ENCODE data around the gene AK8.

The AK8 gene

GRCh38 chr9:132769906-132770769 is 107.9 kb downstream of the AK8 start:
- DNase-seq: peak; percentile 65 to 69

GRCh38 chr9:132768932-132769905 is 108.9 kb downstream of the AK8 start:
- peak; percentile 66 to 70 for DNase-seq

- DNase-seq: no peak
Measured at GRCh38 chr9:132763574-132763973, 114.5 kb downstream of the AK8 start.

GRCh38 chr9:132762896-132763295 is 115.2 kb downstream of the AK8 start:
- DNase-seq: no peak

GRCh38 chr9:132761602-132762001 is 116.5 kb downstream of the AK8 start:
- no peak for DNase-seq

GRCh38 chr9:132760057-132760456 is 118.0 kb downstream of the AK8 start:
- DNase-seq: no peak

GRCh38 chr9:132757016-132757415 is 121.1 kb downstream of the AK8 start:
- no peak for DNase-seq

GRCh38 chr9:132756214-132756845 is 121.8 kb downstream of the AK8 start:
- no peak for DNase-seq

- no peak for DNase-seq
Measured at GRCh38 chr9:132755096-132755495, 123.0 kb downstream of the AK8 start.

- DNase-seq: no peak
Measured at GRCh38 chr9:132754236-132754635, 123.8 kb downstream of the AK8 start.

- no peak for DNase-seq
Measured at GRCh38 chr9:132753593-132753880, 124.5 kb downstream of the AK8 start.

- no peak for DNase-seq
Measured at GRCh38 chr9:132752877-132753592, 125.0 kb downstream of the AK8 start.

- DNase-seq: no peak
Measured at GRCh38 chr9:132750668-132751067, 127.4 kb downstream of the AK8 start.

- no peak for DNase-seq
Measured at GRCh38 chr9:132749306-132749705, 128.8 kb downstream of the AK8 start.

GRCh38 chr9:132748450-132748849 is 129.6 kb downstream of the AK8 start:
- DNase-seq: no peak

- no peak for DNase-seq
Measured at GRCh38 chr9:132745756-132746709, 132.1 kb downstream of the AK8 start.

GRCh38 chr9:132744881-132745755 is 133.0 kb downstream of the AK8 start:
- no peak for DNase-seq

GRCh38 chr9:132743931-132744479 is 134.1 kb downstream of the AK8 start:
- no peak for DNase-seq

GRCh38 chr9:132742821-132743311 is 135.2 kb downstream of the AK8 start:
- DNase-seq: no peak

All from activated CD4-positive, alpha-beta T cell treated with anti-CD3 and anti-CD28 coated beads for 4 hours (primary cell).